HCT116 (cell line): Measurements from ENCODE around the gene VAV2. TPM values are rescaled to one million over a fixed set of nuclear protein-coding genes. Genes with fewer than 3 reads are reported as not detected.

Source experiments
- ATAC-seq: fragments of 200-7000 bp; cut with Tn5 transposase; 2 replicates; pipeline ENCODE4 v1.9.1; 2020; ENCODE audit warnings: mild to moderate bottlenecking, moderate library complexity
- BruUV-seq: library from RNA; stranded (reverse); fragments of 400-500 nt; replicated peaks from 2 replicates; lab custom pipeline; 2021; lab: Mats Ljungman, UMichigan
- CTCF ChIA-PET: fragments of 300-600 bp; sonication (Branson Sonifier 250); formaldehyde crosslinking; loops from one replicate; lab custom pipeline; 2021; ENCODE audit warnings: antibody characterized with exemption; lab: Charles Lee
- POLR2A ChIA-PET: fragments of 300-600, 350-600 bp; sonication (Branson Sonifier 250); formaldehyde crosslinking; loops from one replicate; lab custom pipeline; 2021; ENCODE audit warnings: antibody characterized with exemption; lab: Charles Lee
- RAD21 ChIA-PET, 2 experiments: fragments of 300-600 bp; sonication (Branson Sonifier 250); formaldehyde crosslinking; loops; one replicate each; lab custom pipeline; 2023; ENCODE audit warnings: low total read pairs in 2 of 2; ENCODE audit not compliant: uncharacterized antibody in 2 of 2, unreplicated experiment in 2 of 2, low non-redundant PET in 1 of 2; lab: Charles Lee
- DNase-seq: peaks from one replicate; pipeline ENCODE4 v3.0.0-alpha.2; 2010; ENCODE audit warnings: low read depth, low spot score
- H2AFZ ChIP-seq: fragments of 200-600 bp; shearing (Covaris generic), sonication (generic); 2 replicates; pipeline ENCODE4 v1.6.1; 2017; ENCODE audit warnings: low read depth, mixed run types, mixed read lengths, antibody characterized with exemption, low read length; ENCODE audit not compliant: poor library complexity, severe bottlenecking
- H3K27ac ChIP-seq: 2 replicates; pipeline ENCODE4 v1.5.1; 2012; ENCODE audit warnings: low read depth, low read length
- H3K27me3 ChIP-seq: fragments of 200-600 bp; sonication (generic); 2 replicates; pipeline ENCODE4 v1.6.1; 2016; ENCODE audit warnings: mixed run types, low read length, mixed read lengths; ENCODE audit not compliant: insufficient read depth
- H3K36me3 ChIP-seq, 2 experiments: fragments of 200-500 bp in 1 of 2; fragments of 200-600 bp in 1 of 2; sonication (Bioruptor generic) in 1 of 2; sonication (generic) in 1 of 2; 2 replicates each; pipeline versions ENCODE4 v1.5.1 to v1.6.1; 2014 to 2016; ENCODE audit warnings: low read length in 2 of 2, inconsistent platforms in 1 of 2, mixed read lengths in 1 of 2, mixed run types in 1 of 2; ENCODE audit not compliant: insufficient read depth in 2 of 2, control insufficient read depth in 1 of 2
- H3K4me1 ChIP-seq, 2 experiments: fragments of 200-600 bp in 1 of 2; sonication (generic) in 1 of 2; 2 replicates each; pipeline versions ENCODE4 v1.5.1 to v1.6.1; 2012 to 2017; ENCODE audit warnings: low read length in 2 of 2, inconsistent platforms in 1 of 2, mild to moderate bottlenecking in 1 of 2, mixed read lengths in 1 of 2, mixed run types in 1 of 2, moderate library complexity in 1 of 2; ENCODE audit not compliant: insufficient read depth in 2 of 2, control insufficient read depth in 1 of 2
- H3K4me2 ChIP-seq: fragments of 200-600 bp; sonication (generic); 2 replicates; pipeline ENCODE4 v1.6.1; 2017; ENCODE audit warnings: mixed run types, low read length, mixed read lengths
- H3K4me3 ChIP-seq, 2 experiments: fragments of 200-600 bp in 1 of 2; sonication (generic) in 1 of 2; replicated peaks in 1 of 2; 2 replicates each; pipeline ENCODE4 v1.5.1; 2011 to 2016; ENCODE audit warnings: low read length in 2 of 2, control low read depth in 1 of 2, low read depth in 1 of 2, mild to moderate bottlenecking in 1 of 2, mixed read lengths in 1 of 2, mixed run types in 1 of 2
- H3K79me2 ChIP-seq: fragments of 200-600 bp; sonication (generic); 2 replicates; pipeline ENCODE4 v1.6.1; 2017; ENCODE audit warnings: mild to moderate bottlenecking, mixed run types, low read length, moderate library complexity, mixed read lengths; ENCODE audit not compliant: insufficient read depth
- H3K9ac ChIP-seq: fragments of 200-600 bp; sonication (generic); 2 replicates; pipeline ENCODE4 v1.6.1; 2016; ENCODE audit warnings: low read length, mixed read lengths
- H3K9me2 ChIP-seq: fragments of 200-600 bp; sonication (generic), shearing (Covaris generic); 2 replicates; pipeline ENCODE4 v1.6.1; 2017; ENCODE audit warnings: mixed run types, mild to moderate bottlenecking, moderate library complexity; ENCODE audit not compliant: insufficient read depth
- H3K9me3 ChIP-seq, 2 experiments: fragments of 200-500 bp in 1 of 2; fragments of 200-600 bp in 1 of 2; sonication (Bioruptor generic) in 1 of 2; sonication (generic) in 1 of 2; 2 replicates each; pipeline ENCODE4 v1.6.1; 2014 to 2017; ENCODE audit warnings: low read length in 2 of 2, mixed read lengths in 2 of 2, inconsistent platforms in 1 of 2, low read depth in 1 of 2, mild to moderate bottlenecking in 1 of 2, mixed run types in 1 of 2, moderate library complexity in 1 of 2; ENCODE audit not compliant: control insufficient read depth in 1 of 2, insufficient read depth in 1 of 2
- H4K20me1 ChIP-seq: fragments of 200-600 bp; sonication (generic), shearing (Covaris generic); 2 replicates; pipeline ENCODE4 v1.6.1; 2017; ENCODE audit warnings: mixed run types, mild to moderate bottlenecking, moderate library complexity; ENCODE audit not compliant: insufficient read depth
- CEBPB ChIP-seq: IDR thresholded peaks from 2 replicates; pipeline ENCODE4 v1.6.1; 2012; ENCODE audit warnings: low read depth
- POLR2AphosphoS5 ChIP-seq: IDR thresholded peaks from 2 replicates; pipeline ENCODE4 v1.6.1; 2011; ENCODE audit warnings: mild to moderate bottlenecking, low read depth, low read length, moderate library complexity
- REST ChIP-seq: IDR thresholded peaks from 2 replicates; pipeline ENCODE4 v1.6.1; 2012; ENCODE audit warnings: low read depth
- SRF ChIP-seq: IDR thresholded peaks from 2 replicates; pipeline ENCODE4 v1.6.1; 2012; ENCODE audit warnings: low read depth
- TCF7L2 ChIP-seq: IDR thresholded peaks from 2 replicates; pipeline ENCODE4 v1.7.0; 2011; ENCODE audit warnings: borderline replicate concordance, inconsistent platforms; ENCODE audit not compliant: insufficient read depth, insufficient read length; ENCODE audit errors: extremely low read depth
- YY1 ChIP-seq: IDR thresholded peaks from 2 replicates; pipeline ENCODE4 v1.6.1; 2011; ENCODE audit warnings: low read length, low read depth, moderate library complexity, mild to moderate bottlenecking; ENCODE audit not compliant: insufficient replicate concordance; ENCODE audit errors: extremely low read depth
- ZFX ChIP-seq: fragments of 450-650 bp; IDR thresholded peaks from 2 replicates; pipeline ENCODE4 v1.6.1; 2017
- ZNF274 ChIP-seq: fragments of 200-500 bp; sonication (Bioruptor generic); IDR thresholded peaks from 2 replicates; pipeline ENCODE4 v1.6.1; 2014; ENCODE audit warnings: mild to moderate bottlenecking, low read depth, low read length, inconsistent platforms
- intact Hi-C: fragments of 100-400 bp; cut with micrococcal nuclease; formaldehyde crosslinking; loops from 2 replicates; pipeline ENCODE4 v1.10.0; 2022
- total RNA-seq: library from RNA; stranded (reverse); gene quantifications from one replicate; pipeline ENCODE4 v1.2.1, GENCODE V29; 2021; ENCODE audit not compliant: unreplicated experiment

The VAV2 gene
- total RNA-seq, 1 experiment from 2014 or later, result 33.2 TPM

DNA sequence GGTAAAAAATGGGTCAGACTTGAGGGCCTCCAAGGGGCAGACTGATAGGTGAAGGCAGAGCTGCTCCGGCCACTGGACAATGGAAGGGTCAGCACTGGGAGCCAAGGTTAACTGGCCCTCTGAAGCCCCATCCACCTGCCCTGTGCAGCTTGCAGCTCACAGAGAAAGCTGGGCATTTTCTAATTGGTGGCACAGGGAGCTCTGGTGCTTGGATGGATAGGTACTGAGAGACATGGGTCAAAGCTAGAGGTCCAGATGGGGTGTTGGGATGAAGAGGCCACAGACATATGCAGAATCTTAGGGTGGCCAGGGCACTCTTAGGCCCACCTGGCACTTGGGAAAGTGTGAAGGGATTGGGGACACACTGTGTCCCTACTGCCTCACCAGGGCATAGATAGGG is 224.5 kb downstream of the VAV2 start:
- Histone ChIP-seq H3K27ac (no peak overlapping the region), H3K4me3 (no peak overlapping the region), H3K36me3 (peaks cover 4 to 21% of the 10 kb centered on the region in 2 experiments; a peak in 3 of 4 replicates), H3K27me3 (no peaks in the 10 kb centered on the region)
- BruUV-seq, result no TSS peak
- CTCF ChIA-PET, result interaction anchor here (1.1 kb wide), 1 partner anchor 16 kb away, joined by 3 read pairs; no protein-coding TSS in a partner anchor
- no peak for TF ChIP-seq REST
- TF ChIP-seq CEBPB, result no peak
- no peak for TF ChIP-seq ZFX
- TF ChIP-seq YY1, result no peak
- no peak for TF ChIP-seq ZNF274
- no peak for TF ChIP-seq SRF
- no peak for TF ChIP-seq POLR2AphosphoS5
- TF ChIP-seq TCF7L2, result no peak
- TF ChIP-seq, all 23 proteins: peak for 0
- Histone ChIP-seq H3K4me2 (no peak overlapping the region), H2AFZ (no peak overlapping the region), H3K4me1 (no peaks in the 10 kb centered on the region), H4K20me1 (no peaks in the 10 kb centered on the region), H3K9ac (no peak overlapping the region), H3K9me2 (no peaks in the 10 kb centered on the region), H3K9me3 (peaks cover 3 to 7% of the 10 kb centered on the region in 2 experiments; a peak in 2 of 4 replicates), H3K79me2 (no peaks in the 10 kb centered on the region)
- intact Hi-C loops, result no loop called here
- DNase-seq (no peak), ATAC-seq (no peak)
- ChIA-PET POLR2A (no interaction called here), RAD21 (no interaction called here)
